ENCODE measurements around the gene POLE. TPM values are rescaled to one million over a fixed set of nuclear protein-coding genes. Genes with fewer than 3 reads are reported as not detected.
A peak's percentile ranks its signal among the peaks of the same experiment; 100 is the strongest.

The POLE gene
- total RNA-seq, 1 experiment from 2014 or later, result 147 TPM

DNA sequence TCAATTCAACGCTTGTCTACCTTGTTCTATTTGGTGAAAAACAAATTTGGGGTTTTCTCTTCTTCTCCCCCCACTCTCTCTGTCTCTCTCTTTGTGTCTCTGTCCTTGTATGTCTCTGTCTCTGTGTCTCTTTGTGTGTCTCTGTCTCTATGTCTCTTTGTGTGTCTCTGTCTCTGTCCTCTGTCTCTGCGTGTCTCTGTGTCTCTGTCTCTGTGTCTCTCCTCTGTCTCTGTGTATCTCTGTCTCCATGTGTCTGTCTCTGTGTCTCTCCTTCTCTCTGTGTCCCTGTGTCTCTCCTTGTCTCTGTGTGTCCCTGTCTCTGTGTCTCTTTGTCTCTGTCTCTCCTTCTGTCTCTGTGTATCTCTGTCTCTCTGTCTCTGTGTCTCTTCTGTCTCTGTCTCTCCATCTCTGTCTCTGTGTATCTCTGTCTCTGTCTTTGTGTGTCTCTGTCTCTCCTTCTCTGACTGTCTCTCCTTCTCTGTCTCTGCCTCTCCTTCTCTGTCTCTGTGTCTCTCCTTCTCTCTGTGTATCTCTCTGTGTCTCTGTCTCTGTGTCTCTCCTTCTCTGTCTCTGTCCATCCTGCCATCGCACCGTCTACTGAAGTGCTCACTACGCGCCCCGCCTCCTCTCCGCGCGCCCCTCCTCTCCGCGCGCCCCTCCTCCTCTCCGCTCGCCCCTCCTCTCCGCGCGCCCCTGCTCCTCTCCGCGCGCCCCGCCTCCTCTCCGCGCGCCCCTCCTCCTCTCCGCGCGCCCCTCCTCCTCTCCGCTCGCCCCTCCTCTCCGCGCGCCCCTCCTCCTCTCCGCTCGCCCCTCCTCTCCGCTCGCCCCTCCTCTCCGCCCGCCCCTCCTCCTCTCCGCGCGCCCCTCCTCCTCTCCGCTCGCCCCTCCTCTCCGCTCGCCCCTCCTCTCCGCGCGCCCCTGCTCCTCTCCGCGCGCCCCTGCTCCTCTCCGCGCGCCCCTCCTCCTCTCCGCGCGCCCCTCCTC, 89.5 kb downstream of the POLE start:
- TF ChIP-seq, protein P1, sequence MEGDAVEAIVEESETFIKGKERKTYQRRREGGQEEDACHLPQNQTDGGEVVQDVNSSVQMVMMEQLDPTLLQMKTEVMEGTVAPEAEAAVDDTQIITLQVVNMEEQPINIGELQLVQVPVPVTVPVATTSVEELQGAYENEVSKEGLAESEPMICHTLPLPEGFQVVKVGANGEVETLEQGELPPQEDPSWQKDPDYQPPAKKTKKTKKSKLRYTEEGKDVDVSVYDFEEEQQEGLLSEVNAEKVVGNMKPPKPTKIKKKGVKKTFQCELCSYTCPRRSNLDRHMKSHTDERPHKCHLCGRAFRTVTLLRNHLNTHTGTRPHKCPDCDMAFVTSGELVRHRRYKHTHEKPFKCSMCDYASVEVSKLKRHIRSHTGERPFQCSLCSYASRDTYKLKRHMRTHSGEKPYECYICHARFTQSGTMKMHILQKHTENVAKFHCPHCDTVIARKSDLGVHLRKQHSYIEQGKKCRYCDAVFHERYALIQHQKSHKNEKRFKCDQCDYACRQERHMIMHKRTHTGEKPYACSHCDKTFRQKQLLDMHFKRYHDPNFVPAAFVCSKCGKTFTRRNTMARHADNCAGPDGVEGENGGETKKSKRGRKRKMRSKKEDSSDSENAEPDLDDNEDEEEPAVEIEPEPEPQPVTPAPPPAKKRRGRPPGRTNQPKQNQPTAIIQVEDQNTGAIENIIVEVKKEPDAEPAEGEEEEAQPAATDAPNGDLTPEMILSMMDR (conservative IDR thresholded peaks at IDR 0.05), result no peak
- no peak overlapping the region for H4K91ac ChIP-seq (ENCODE audit: insufficient read length, low read depth, low read length)
- no peaks in the 10 kb centered on the region for H3K79me2 ChIP-seq (ENCODE audit: insufficient read depth, low read length)
- H2AK5ac ChIP-seq (ENCODE audit: insufficient read length, low read length), result no peak overlapping the region
- H3T11ph ChIP-seq (ENCODE audit: low read length), result no peak overlapping the region
- peaks cover 4% of the 10 kb centered on the region for H3K23me2 ChIP-seq (ENCODE audit: insufficient read length, low read depth, low read length, poor library complexity, severe bottlenecking)
- no peak overlapping the region for H3K18ac ChIP-seq (ENCODE audit: insufficient read length, low read depth, low read length)
- H3K56ac ChIP-seq (ENCODE audit: insufficient read length, low read depth, low read length), result no peak overlapping the region
- no peak overlapping the region for H3K23ac ChIP-seq (ENCODE audit: insufficient read length, low read depth, low read length)
- H2BK15ac ChIP-seq (ENCODE audit: low read depth, low read length), result no peak overlapping the region
- no peak overlapping the region for H3K4ac ChIP-seq (ENCODE audit: low read depth, low read length)
- H3K14ac ChIP-seq (ENCODE audit: insufficient read depth, low read length), result no peak overlapping the region
- H3K27me3 ChIP-seq (ENCODE audit: insufficient read depth, low read length), result peaks cover 18% of the 10 kb centered on the region
- no peak overlapping the region for H2BK120ac ChIP-seq (ENCODE audit: low read depth, low read length, poor library complexity, severe bottlenecking)
- no peak overlapping the region for H2BK20ac ChIP-seq (ENCODE audit: low read depth, low read length, poor library complexity, severe bottlenecking)
- H2BK5ac ChIP-seq (ENCODE audit: insufficient read length, low read length), result no peak overlapping the region
- Mint-ChIP-seq H3K9me3 (peaks cover 0 to 2% of the 10 kb centered on the region in 2 experiments; a peak in 2 of 5 replicates), H3K27ac (no peak overlapping the region), H3K4me1 (peaks cover 12 to 27% of the 10 kb centered on the region in 2 experiments), H3K4me3 (peak overlapping the region; percentile 46 to 70), H3K36me3 (ENCODE audit: insufficient read depth in 1 of 3, low read depth in 3 of 3) (no peaks in the 10 kb centered on the region; a peak in 1 of 7 replicates), H3K27me3 (ENCODE audit: low read depth) (peaks cover 90% of the 10 kb centered on the region)
- no peak overlapping the region for H4K8ac ChIP-seq (replicated peaks; ENCODE audit: insufficient read length, low read depth, low read length)
- no peak for DNase-seq
- no peaks in the 10 kb centered on the region for H3K4me1 ChIP-seq (ENCODE audit: insufficient read depth, low read length)
- peak overlapping the region; percentile 19 for H3K4me2 ChIP-seq (ENCODE audit: insufficient read depth, insufficient read length, low read length)
- no CpG with 5 or more reads among the region's 58 CpGs for WGBS (ENCODE audit: extremely low coverage, insufficient read length, low lambda C conversion rate)
- H3K27ac ChIP-seq (ENCODE audit: insufficient read length, low read depth, low read length), result no peak overlapping the region
- no peaks in the 10 kb centered on the region for H3K9me3 ChIP-seq (ENCODE audit: control insufficient read depth, low read depth, low read length)
- no peaks in the 10 kb centered on the region for H3K79me1 ChIP-seq (ENCODE audit: insufficient read depth, low read depth, low read length, poor library complexity, severe bottlenecking)
- no peak overlapping the region for H2BK12ac ChIP-seq (ENCODE audit: insufficient read length, low read depth, low read length)
- no peaks in the 10 kb centered on the region for H4K20me1 ChIP-seq (ENCODE audit: control insufficient read depth, insufficient read depth, insufficient read length)
- no peak overlapping the region for H2AFZ ChIP-seq (ENCODE audit: low read length)
- no peak overlapping the region for H3K9ac ChIP-seq (ENCODE audit: extremely low read depth, insufficient read length, low read length)
- no peak overlapping the region for H4K5ac ChIP-seq (ENCODE audit: insufficient read length, low read depth, low read length)

All from H9 (cell line).